ENCODE data around the gene AKAP8L.

DNA sequence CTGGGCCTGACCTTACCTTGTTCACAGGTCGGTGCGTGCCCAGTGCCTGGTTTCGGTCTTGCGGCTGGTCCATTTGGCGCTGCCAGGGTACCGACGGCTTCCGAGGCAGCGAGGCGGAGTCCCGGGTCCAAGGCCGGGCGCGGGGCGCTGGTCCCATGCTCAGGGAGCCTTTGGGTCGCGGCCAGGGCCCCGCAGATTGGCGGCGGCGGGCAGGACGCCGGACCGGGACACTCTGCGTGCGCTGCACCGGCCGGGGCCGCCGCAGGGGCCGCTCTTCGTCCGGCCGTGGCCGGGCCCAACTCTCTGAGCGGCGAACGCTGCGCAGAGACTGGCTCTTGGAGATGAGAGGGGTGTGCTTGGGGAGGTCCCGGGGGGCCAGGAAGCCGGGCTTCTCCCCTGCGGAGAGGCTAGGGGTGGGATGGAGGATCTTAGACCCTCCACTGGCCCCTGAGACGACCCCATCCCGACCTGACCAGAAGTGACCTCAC, 34.3 kb upstream of the AKAP8L start:
- TF ChIP-seq CBFB (IDR thresholded peaks at IDR 0.05; ENCODE audit: low read depth) (no peak), YY1 (IDR thresholded peaks at IDR 0.05; ENCODE audit: low read depth, low read length) (no peak), MXI1 (IDR thresholded peaks at IDR 0.05; ENCODE audit: low read depth, low read length) (no peak), CTCF (IDR thresholded peaks at IDR 0.05 in 2 of 3, conservative IDR thresholded peaks at IDR 0.05 in 1 of 3; ENCODE audit: control insufficient read depth in 2 of 3, extremely low read depth in 1 of 3, insufficient read depth in 1 of 3, low read depth in 3 of 3, low read length in 3 of 3) (no peak)
